ENCODE measurements around the gene YBX1. TPM values are rescaled to one million over a fixed set of nuclear protein-coding genes. Genes with fewer than 3 reads are reported as not detected.

Gene YBX1
- total and polyA plus RNA-seq, 2 of the 13 experiments (the other 11 are each of a cell fraction or from before 2014, with no cell fraction given): 339 to 628 TPM

- TF ChIP-seq SNAPC4 (CRISPR knock-in tag; IDR thresholded peaks at IDR 0.05) (peak; percentile 64; the same call in 1 of the 2 replicates), HBP1 (CRISPR knock-in tag; IDR thresholded peaks at IDR 0.05; ENCODE audit: low read depth) (no peak), STAT6 (CRISPR knock-in tag; IDR thresholded peaks at IDR 0.05; ENCODE audit: borderline replicate concordance) (no peak), ZBTB20 (CRISPR knock-in tag; IDR thresholded peaks at IDR 0.05; ENCODE audit: borderline replicate concordance, low read depth) (no peak; the same call in 1 of the 2 replicates), ZFP36 (IDR thresholded peaks at IDR 0.05; ENCODE audit: borderline replicate concordance, low read depth, low read length, partially characterized antibody) (no peak), ZBTB14 (CRISPR knock-in tag; IDR thresholded peaks at IDR 0.05) (peak; percentile 73), SOX6 (IDR thresholded peaks at IDR 0.05) (no peak), SOX6 (CRISPR knock-in tag; IDR thresholded peaks at IDR 0.05) (peak; percentile 42), TAF1 (CRISPR knock-in tag; IDR thresholded peaks at IDR 0.05) (peak; percentile 81), YEATS2 (CRISPR knock-in tag; IDR thresholded peaks at IDR 0.05; ENCODE audit: borderline replicate concordance) (peak; percentile 39; the same call in 1 of the 2 replicates), HNRNPUL1 (IDR thresholded peaks at IDR 0.05; ENCODE audit: low read depth, low read length) (no peak), ZNF724P (CRISPR knock-in tag; IDR thresholded peaks at IDR 0.05; ENCODE audit: borderline replicate concordance) (peak; percentile 58; the same call in 1 of the 2 replicates), MED8 (CRISPR knock-in tag; IDR thresholded peaks at IDR 0.05; ENCODE audit: insufficient replicate concordance) (no peak)
- TF ChIP-seq, protein P1, sequence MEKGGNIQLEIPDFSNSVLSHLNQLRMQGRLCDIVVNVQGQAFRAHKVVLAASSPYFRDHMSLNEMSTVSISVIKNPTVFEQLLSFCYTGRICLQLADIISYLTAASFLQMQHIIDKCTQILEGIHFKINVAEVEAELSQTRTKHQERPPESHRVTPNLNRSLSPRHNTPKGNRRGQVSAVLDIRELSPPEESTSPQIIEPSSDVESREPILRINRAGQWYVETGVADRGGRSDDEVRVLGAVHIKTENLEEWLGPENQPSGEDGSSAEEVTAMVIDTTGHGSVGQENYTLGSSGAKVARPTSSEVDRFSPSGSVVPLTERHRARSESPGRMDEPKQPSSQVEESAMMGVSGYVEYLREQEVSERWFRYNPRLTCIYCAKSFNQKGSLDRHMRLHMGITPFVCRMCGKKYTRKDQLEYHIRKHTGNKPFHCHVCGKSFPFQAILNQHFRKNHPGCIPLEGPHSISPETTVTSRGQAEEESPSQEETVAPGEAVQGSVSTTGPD (CRISPR knock-in tag; IDR thresholded peaks at IDR 0.05): no peak
Measured at GRCh38 chr1:42681741-42682483, at the start of gene YBX1 (continued).

Measured in HepG2 (cell line).